Measurements from ENCODE around the gene UCKL1.

DNA sequence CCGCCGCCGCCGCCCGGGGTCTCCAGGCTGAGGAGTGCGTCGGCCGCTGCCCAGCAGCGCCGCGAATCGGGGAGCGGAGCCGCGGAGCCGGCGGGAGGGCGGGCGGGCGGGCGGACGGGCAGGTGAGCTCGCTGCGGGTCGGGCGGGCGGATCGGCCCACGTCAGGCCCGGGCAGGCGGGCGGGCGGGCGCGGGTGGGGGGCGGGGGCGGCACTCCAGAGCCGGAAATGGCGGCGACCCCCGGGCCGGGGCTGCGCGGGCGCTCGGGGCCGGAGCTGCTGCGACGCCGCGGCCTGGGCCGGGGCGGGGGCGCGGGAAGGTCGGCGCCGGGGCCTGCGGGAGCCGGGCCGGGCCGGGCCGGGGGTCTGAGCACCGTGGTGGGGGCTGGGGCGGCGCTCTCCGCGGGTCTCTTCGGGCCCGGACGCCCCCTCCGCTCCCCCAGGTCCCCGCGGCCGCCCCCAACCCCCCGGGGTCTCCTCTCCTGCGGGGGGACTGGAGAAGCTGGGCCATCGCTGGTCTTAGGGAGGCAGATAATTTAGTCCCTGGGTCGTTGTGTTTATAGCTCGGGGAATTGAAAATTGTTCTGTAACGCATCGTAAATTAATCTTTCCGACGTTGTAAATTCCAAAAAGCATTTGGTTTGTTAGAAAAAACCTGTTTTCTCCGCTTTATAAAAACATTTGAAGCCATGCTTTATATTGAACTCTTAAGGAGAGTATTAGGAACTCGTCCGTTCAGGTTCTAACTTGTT lies 60.8 kb downstream of the UCKL1 start:
- TF ChIP-seq CTCF (IDR thresholded peaks at IDR 0.05) (no peak), POLR2AphosphoS5 (IDR thresholded peaks at IDR 0.05) (no peak), POLR2A (IDR thresholded peaks at IDR 0.05) (no peak)
